CD4-positive, alpha-beta T cell treated with Interleukin-15 for 1 hour (primary cell): ENCODE data around the gene UHRF1.
A peak's percentile ranks its signal among the peaks of the same experiment; 100 is the strongest.
"Not testable (repeated sequence)": the region's sequence is repeated elsewhere in the genome, so short reads cannot be mapped to it uniquely, and the experiment has no call there.

Experiments used
- DNase-seq: peaks from one replicate; pipeline ENCODE4 v3.0.0-alpha.2; 2020

Gene UHRF1

GRCh38 chr19:4974880-4975469 is 65.7 kb downstream of the UHRF1 start:
- DNase-seq, result no peak

- not testable (repeated sequence) for DNase-seq
These were observed 66.3 kb downstream of the UHRF1 start for GRCh38 chr19:4975601-4976000.

GRCh38 chr19:4976401-4977298 is 67.3 kb downstream of the UHRF1 start:
- DNase-seq, result peak; percentile 73

- peak; percentile 27 for DNase-seq
These were observed 68.2 kb downstream of the UHRF1 start for GRCh38 chr19:4977299-4978174.

GRCh38 chr19:4979211-4979807 is 70.0 kb downstream of the UHRF1 start:
- no peak for DNase-seq

- DNase-seq, result no peak
These were observed 70.8 kb downstream of the UHRF1 start for GRCh38 chr19:4980067-4980466.

GRCh38 chr19:4980838-4981680 is 71.8 kb downstream of the UHRF1 start:
- DNase-seq, result no peak

GRCh38 chr19:4981681-4981958 is 72.3 kb downstream of the UHRF1 start:
- DNase-seq, result no peak

GRCh38 chr19:4983346-4984105 is 74.2 kb downstream of the UHRF1 start:
- no peak for DNase-seq

- no peak for DNase-seq
These were observed 74.7 kb downstream of the UHRF1 start for GRCh38 chr19:4984106-4984380.

GRCh38 chr19:4984438-4984990 is 75.2 kb downstream of the UHRF1 start:
- DNase-seq, result no peak

GRCh38 chr19:4985551-4985991 is 76.3 kb downstream of the UHRF1 start:
- DNase-seq, result no peak

GRCh38 chr19:4986056-4986455 is 76.8 kb downstream of the UHRF1 start:
- DNase-seq, result no peak

GRCh38 chr19:4986471-4986891 is 77.2 kb downstream of the UHRF1 start:
- no peak for DNase-seq

- no peak for DNase-seq
These were observed 78.0 kb downstream of the UHRF1 start for GRCh38 chr19:4987256-4987655.

- DNase-seq, result no peak
These were observed 78.5 kb downstream of the UHRF1 start for GRCh38 chr19:4987692-4988370.

- DNase-seq, result no peak
These were observed 79.5 kb downstream of the UHRF1 start for GRCh38 chr19:4988770-4989251.

GRCh38 chr19:4990306-4990705 is 81.0 kb downstream of the UHRF1 start:
- DNase-seq, result no peak

- DNase-seq, result no peak
These were observed 82.2 kb downstream of the UHRF1 start for GRCh38 chr19:4991538-4991937.

- no peak for DNase-seq
These were observed 82.8 kb downstream of the UHRF1 start for GRCh38 chr19:4991996-4992698.
